ENCODE results near the gene PLEKHA6.

DNA sequence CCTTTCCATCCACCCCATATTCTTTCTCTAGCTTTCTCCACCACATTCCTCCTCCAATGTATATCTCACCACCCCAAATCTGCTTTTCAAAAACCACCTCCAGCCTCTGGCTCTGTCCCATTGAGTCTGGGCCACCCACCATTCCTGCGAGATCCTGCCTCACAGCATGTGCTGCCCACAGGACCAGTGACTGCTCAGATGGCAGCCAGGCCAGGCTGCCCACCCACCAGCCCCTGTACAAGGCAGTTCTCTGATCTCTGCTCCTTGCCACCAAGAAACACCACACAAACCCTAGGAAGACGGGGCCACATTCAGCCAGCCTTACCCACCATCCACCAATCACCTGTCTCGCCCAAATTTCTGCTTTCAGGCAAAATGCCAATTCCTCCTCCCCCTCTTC is 53.7 kb downstream of the PLEKHA6 start:
- TF ChIP-seq, protein P1, sequence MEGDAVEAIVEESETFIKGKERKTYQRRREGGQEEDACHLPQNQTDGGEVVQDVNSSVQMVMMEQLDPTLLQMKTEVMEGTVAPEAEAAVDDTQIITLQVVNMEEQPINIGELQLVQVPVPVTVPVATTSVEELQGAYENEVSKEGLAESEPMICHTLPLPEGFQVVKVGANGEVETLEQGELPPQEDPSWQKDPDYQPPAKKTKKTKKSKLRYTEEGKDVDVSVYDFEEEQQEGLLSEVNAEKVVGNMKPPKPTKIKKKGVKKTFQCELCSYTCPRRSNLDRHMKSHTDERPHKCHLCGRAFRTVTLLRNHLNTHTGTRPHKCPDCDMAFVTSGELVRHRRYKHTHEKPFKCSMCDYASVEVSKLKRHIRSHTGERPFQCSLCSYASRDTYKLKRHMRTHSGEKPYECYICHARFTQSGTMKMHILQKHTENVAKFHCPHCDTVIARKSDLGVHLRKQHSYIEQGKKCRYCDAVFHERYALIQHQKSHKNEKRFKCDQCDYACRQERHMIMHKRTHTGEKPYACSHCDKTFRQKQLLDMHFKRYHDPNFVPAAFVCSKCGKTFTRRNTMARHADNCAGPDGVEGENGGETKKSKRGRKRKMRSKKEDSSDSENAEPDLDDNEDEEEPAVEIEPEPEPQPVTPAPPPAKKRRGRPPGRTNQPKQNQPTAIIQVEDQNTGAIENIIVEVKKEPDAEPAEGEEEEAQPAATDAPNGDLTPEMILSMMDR (IDR thresholded peaks at IDR 0.05): no peak
- no peak for TF ChIP-seq EZH2 (IDR thresholded peaks at IDR 0.05; ENCODE audit: borderline replicate concordance, insufficient read depth, low read depth, low read length, poor library complexity, severe bottlenecking)
